Right kidney (tissue), 1 donor: Measurements from ENCODE around the gene SLMAP.
"Not testable (repeated sequence)": the region's sequence is repeated elsewhere in the genome, so short reads cannot be mapped to it uniquely, and the experiment has no call there.

Experiments
- DNase-seq: peaks from one replicate; pipeline ENCODE4 v3.0.0-alpha.2; 2016

SLMAP gene

GRCh38 chr3:57794501-57794900 is 38.4 kb downstream of the SLMAP start:
- DNase-seq: no peak

- DNase-seq: no peak
These were observed 38.8 kb downstream of the SLMAP start for GRCh38 chr3:57794951-57795350.

- DNase-seq: no peak
These were observed 40.2 kb downstream of the SLMAP start for GRCh38 chr3:57796261-57796660.

DNA sequence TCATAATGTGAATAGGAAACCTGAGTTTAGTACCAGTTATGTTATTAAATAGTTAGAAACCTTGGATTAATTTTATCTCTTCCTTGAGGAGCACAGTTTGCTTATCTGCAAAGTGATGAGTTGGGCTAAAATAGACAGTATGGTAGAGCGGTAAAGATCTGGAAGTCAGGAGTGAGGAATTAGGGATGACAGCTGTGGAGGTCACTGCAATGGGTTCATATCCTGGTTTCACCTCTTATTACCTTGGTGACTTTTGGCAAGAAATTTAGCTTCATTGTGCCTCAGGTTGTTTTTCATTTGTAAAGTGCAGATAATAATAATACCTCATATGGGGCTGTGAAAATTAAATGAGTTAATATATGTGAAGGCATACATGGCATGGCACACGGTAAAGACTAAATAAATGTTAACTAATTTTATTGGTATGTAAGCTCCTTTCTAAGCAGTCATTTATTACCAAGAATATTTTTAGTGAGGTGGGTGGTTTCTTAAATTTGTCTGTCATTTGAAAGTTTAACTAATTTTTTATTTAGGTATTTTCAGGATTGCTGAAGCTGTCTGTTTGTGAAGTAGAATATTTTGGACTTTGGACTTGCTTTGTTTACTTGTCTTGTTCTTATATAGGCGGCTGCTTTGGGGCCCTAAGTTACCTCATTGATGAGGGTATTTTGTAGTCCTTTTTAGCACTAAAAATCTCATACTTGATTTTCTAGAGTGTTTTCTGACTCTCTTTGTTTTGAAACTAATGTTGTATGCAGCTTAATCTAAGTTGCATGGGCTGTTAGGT is 41.8 kb downstream of the SLMAP start:
- no peak for DNase-seq

GRCh38 chr3:57803647-57804081 is 47.6 kb downstream of the SLMAP start:
- no peak for DNase-seq

- DNase-seq: no peak
These were observed 49.2 kb downstream of the SLMAP start for GRCh38 chr3:57805266-57805665.

- no peak for DNase-seq
These were observed 49.6 kb downstream of the SLMAP start for GRCh38 chr3:57805674-57806073.

DNA sequence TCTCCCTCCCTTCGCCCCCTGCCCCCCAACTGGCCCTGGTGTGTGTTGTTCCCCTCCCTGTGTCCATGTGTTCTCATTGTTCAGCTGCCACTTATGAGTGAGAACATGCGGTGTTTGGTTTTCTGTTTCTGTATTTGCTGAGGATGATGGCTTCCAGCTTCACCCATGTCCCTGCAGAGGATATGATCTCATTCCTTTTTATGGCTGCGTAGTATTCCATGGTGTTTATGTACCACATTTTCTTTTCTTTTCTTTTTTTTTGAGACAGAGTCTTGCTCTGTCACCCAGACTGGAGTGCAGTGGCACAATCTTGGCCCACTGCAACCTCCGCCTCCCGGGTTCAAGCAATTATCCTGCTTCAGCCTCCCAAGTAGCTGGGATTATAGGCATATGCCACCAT is 50.1 kb downstream of the SLMAP start:
- not testable (repeated sequence) for DNase-seq

DNA sequence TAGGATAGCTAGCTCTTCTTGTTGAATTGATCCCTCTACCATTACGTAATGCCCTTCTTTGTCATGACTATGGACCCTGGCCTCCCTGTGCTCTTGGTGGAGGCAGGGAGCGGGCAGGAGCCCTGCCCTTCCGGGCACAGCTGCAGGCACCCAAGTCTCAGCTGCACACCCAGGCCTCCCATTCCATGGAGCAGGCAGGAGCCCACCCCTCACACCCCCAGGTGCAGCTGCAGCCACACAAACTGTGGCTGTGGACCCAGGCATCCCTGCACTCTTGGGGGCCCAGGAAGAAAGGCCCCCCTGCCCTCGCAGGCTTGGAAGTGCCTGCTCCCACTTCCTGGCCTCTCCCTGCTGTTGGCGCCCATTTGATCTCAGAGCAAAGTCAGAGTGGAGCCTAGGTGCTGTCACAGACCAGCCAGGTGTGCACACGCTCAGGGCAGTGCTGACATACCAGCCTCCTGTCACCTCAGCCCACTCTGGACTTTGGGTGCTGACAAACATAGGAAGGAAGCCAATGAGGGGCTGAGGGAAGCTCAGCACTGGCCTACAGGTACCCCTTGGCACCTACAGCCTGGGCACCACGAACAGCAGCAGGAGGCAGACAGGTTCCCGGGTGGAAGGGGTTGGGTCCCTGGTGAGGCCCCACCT is 53.0 kb downstream of the SLMAP start:
- DNase-seq: no peak

GRCh38 chr3:57809609-57809968 is 53.5 kb downstream of the SLMAP start:
- no peak for DNase-seq

- DNase-seq: no peak
These were observed 53.9 kb downstream of the SLMAP start for GRCh38 chr3:57810048-57810447.

DNA sequence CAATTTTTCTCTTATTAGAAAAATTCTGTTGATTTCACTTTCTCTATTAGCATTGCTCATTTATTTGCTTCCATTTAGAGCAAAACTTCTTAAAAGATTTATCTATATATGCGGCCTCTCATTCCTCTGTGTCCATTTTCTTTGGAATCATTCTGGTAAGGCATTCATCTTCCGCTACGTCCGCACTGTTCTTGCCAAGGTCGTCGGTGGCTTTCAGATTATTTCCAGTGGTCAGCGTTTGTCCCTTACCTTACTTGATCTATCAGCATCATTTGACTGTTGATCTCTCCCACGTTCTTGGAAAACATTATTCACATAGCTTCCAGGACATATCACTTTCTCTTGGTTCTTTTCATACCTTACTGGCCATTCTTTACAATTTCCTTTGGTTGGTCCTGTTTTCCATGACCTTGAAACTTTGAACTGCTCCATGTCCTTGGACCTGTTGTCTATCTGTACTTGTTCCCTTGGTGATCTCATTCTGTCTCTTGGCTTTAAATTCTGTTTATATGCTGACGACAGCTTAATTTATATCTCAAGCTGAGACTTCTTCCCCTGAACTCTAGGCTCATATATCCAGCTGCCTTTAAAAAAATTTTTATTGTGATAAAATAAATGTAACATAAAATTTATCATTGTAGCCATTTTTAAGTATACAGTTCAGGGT is 54.5 kb downstream of the SLMAP start:
- no peak for DNase-seq

GRCh38 chr3:57815036-57815435 is 58.9 kb downstream of the SLMAP start:
- no peak for DNase-seq

GRCh38 chr3:57816471-57817095 is 60.5 kb downstream of the SLMAP start:
- DNase-seq: no peak

DNA sequence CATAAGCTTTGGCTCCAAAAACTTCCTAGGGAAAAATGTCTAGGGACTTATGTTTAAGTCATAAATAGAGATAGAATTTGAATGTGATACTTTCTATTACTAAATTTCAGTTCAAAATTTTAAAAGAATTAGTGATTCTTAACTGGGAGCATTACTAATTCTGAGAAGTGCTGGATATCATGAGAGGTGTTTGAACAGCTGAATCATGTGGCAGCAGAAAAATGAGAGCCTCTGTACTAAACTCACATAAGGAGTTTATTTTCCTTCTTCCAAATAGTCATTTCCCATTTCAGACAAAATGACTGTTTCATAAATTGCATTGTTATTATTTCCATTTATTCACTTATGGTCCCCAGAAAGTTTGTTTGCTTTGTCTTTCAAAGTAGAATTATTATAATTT is 62.7 kb downstream of the SLMAP start:
- DNase-seq: no peak

- DNase-seq: no peak
These were observed 64.4 kb downstream of the SLMAP start for GRCh38 chr3:57820479-57820878.

GRCh38 chr3:57821765-57822164 is 65.7 kb downstream of the SLMAP start:
- no peak for DNase-seq

- no peak for DNase-seq
These were observed 66.6 kb downstream of the SLMAP start for GRCh38 chr3:57822686-57823085.

DNA sequence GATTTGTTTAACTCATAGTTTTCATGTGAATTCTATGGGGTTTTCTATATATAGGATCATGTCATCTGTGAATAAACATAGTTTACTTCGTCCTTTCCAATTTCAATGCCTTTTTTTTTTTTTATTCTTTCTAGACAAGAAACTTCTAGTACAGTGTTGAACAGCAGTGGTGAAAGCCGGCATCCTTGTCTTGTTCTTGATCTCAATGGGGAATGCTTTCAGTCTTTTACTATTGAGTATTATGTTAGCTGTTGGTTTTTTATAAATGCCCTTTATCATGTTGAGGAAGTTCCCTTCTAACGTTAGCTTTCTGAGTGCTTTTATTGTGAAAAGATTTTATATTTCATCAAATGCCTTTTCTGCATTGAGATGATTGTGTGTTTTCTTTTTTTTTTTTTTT is 69.0 kb downstream of the SLMAP start:
- DNase-seq: no peak

DNA sequence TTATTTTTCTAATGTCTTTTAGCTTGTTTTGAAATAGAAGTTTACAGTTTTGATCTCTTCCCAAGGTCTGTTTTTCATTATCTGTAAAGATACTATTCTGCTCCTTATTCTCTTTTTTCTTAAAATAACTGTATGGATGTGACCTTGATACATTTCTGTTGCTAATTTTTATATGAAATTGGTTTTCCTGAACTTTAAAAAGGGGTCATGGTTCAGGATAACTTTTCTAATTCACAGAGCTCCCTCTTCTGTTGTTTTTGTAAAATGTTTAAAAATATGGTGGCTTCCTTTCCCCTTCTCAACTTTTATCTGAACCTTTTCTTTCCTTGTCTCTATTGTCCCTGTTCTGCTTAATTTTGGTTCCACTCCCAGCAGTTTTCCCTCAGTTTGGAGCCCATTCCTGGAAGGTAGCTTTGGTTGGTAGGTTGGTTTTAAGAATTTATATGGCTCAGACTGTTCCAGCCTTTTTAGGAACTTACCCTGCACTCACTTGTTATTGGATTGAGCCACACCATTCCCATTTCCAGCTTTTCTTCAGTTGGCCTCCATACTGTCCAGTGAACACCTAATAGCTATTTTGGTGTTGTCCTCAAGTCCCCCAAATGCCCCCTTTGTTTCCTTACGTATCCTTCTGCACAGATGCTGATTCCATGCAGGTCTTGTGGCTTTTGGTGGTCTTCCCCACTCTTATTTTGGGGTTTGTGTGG is 70.3 kb downstream of the SLMAP start:
- DNase-seq: no peak

GRCh38 chr3:57826952-57827723 is 71.0 kb downstream of the SLMAP start:
- DNase-seq: no peak

DNA sequence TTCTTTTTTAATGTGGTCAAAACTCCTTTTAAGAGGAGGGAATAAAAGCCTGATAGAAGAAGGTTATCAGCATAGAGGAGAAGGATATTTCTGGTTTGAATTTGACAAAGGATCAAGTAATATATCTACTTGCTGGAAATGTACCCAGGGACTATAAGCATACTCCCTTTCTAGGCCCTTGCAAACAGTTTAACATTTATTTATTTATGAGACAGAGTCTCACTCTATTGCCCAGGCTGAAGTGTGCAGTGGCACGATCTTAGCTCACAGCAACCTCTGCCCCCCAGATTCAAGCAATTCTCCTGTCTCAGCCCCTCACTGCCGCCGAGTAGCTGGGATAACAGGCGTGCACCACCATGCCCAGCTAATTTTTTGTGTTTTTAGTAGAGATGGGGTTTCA is 71.6 kb downstream of the SLMAP start:
- no peak for DNase-seq
